HepG2 (cell line): Measurements from ENCODE around the gene MYH3. TPM values are rescaled to one million over a fixed set of nuclear protein-coding genes. Genes with fewer than 3 reads are reported as not detected.

ENCODE experiments used
- ATAC-seq: fragments of 200-7000 bp; cut with Tn5 transposase; 3 replicates; pipeline ENCODE4 v1.9.1; 2020; ENCODE audit warnings: mild to moderate bottlenecking, moderate library complexity
- BruUV-seq: library from RNA; stranded (reverse); fragments of 400-500 nt; replicated peaks from 2 replicates; lab custom pipeline; 2021; lab: Mats Ljungman, UMichigan
- CTCF ChIA-PET: fragments of 300-600 bp; formaldehyde crosslinking; extraction: SDS; loops from one replicate; lab custom pipeline; 2021; ENCODE audit warnings: low total read pairs, inconsistent platforms, low intra/inter-chr PET ratio; lab: Yijun Ruan, JAX
- POLR2A ChIA-PET: fragments of 350-600 bp; sonication (Branson Sonifier 250); formaldehyde crosslinking; loops from one replicate; lab custom pipeline; 2020; ENCODE audit warnings: antibody characterized with exemption, inconsistent platforms; lab: Yijun Ruan, JAX
- DNase-seq: peaks from one replicate; pipeline ENCODE4 v3.0.0-alpha.2; 2015; ENCODE audit warnings: low spot score
- FAIRE-seq: peaks from 3 replicates; lab custom pipeline; 2011; peaks lifted over from hg19 to GRCh38; lab: Jason Lieb, UNC
- H2AFZ ChIP-seq: one replicate; pipeline ENCODE4 v1.6.1; 2011; ENCODE audit warnings: low read length, inconsistent platforms
- H3K27ac ChIP-seq: fragments of 300-600 bp; 3 replicates; pipeline ENCODE4 v1.8.0; 2011; ENCODE audit warnings: mixed run types, mild to moderate bottlenecking, mixed read lengths, low read length, inconsistent platforms; ENCODE audit not compliant: insufficient read depth; ENCODE audit errors: extremely low read length
- H3K27me3 ChIP-seq, 2 experiments: fragments of 200-600 bp in 1 of 2; 2 replicates in 1 of 2; 3 replicates in 1 of 2; pipeline versions ENCODE4 v1.6.0 to v1.8.0; 2011; ENCODE audit warnings: low read length in 2 of 2, mild to moderate bottlenecking in 2 of 2, moderate library complexity in 2 of 2, inconsistent platforms in 1 of 2; ENCODE audit not compliant: insufficient read depth in 2 of 2, control insufficient read depth in 1 of 2
- H3K36me3 ChIP-seq, 2 experiments: fragments of 200-600 bp in 1 of 2; replicated peaks in 1 of 2; 2 replicates in 1 of 2; 3 replicates in 1 of 2; pipeline versions ENCODE4 v1.5.1 to v1.8.0; 2011; ENCODE audit warnings: low read length in 2 of 2, inconsistent platforms in 1 of 2; ENCODE audit not compliant: insufficient read depth in 2 of 2, control insufficient read depth in 1 of 2
- H3K4me1 ChIP-seq: 2 replicates; pipeline ENCODE4 v1.5.1; 2012; ENCODE audit warnings: low read length, inconsistent platforms; ENCODE audit not compliant: insufficient read depth
- H3K4me2 ChIP-seq: 2 replicates; pipeline ENCODE4 v1.6.0; 2011; ENCODE audit warnings: low read depth, low read length, inconsistent platforms
- H3K4me3 ChIP-seq, 3 experiments: fragments of 200-600 bp in 1 of 3; sonication (generic), shearing (Covaris generic) in 1 of 3; replicated peaks in 1 of 3; 2 replicates each; pipeline ENCODE4 v1.5.1; 2011 to 2016; ENCODE audit warnings: low read length in 3 of 3, inconsistent platforms in 2 of 3, low read depth in 2 of 3, mild to moderate bottlenecking in 2 of 3, control low read depth in 1 of 3, mixed read lengths in 1 of 3; ENCODE audit not compliant: insufficient read depth in 1 of 3
- H3K79me2 ChIP-seq: one replicate; pipeline ENCODE4 v1.6.1; 2011; ENCODE audit warnings: low read length, inconsistent platforms; ENCODE audit not compliant: insufficient read depth
- H3K9ac ChIP-seq: 2 replicates; pipeline ENCODE4 v1.6.0; 2011; ENCODE audit warnings: mild to moderate bottlenecking, low read depth, low read length, inconsistent platforms; ENCODE audit not compliant: insufficient read depth
- H3K9me3 ChIP-seq: 2 replicates; pipeline ENCODE4 v1.5.1; 2012; ENCODE audit warnings: mild to moderate bottlenecking, low read length
- H4K20me1 ChIP-seq: 2 replicates; pipeline ENCODE4 v1.6.0; 2011; ENCODE audit warnings: inconsistent platforms, mild to moderate bottlenecking, low read length, moderate library complexity; ENCODE audit not compliant: insufficient read depth
- BRD4 ChIP-seq: sonication (generic); formaldehyde crosslinking; IDR thresholded peaks from 2 replicates; pipeline ENCODE4 v1.4.0; 2020; ENCODE audit warnings: missing genetic modification reagents
- HNRNPK ChIP-seq: fragments of 200-400 bp; formaldehyde crosslinking; IDR thresholded peaks from 2 replicates; pipeline ENCODE4 v1.6.1; 2018; ENCODE audit warnings: low read length, low read depth, moderate library complexity, mild to moderate bottlenecking; ENCODE audit not compliant: poor library complexity, severe bottlenecking
- KAT2B ChIP-seq: fragments of 150-350 bp; IDR thresholded peaks from 2 replicates; pipeline ENCODE4 v1.6.1; 2014; ENCODE audit warnings: low read depth, low read length, borderline replicate concordance
- KDM1A ChIP-seq: IDR thresholded peaks from 2 replicates; pipeline ENCODE4 v1.6.1; 2016; ENCODE audit warnings: missing compliant biosample characterization
- POLR2A ChIP-seq, 2 experiments: IDR thresholded peaks; 2 replicates each; pipeline ENCODE4 v1.6.1; 2011; ENCODE audit warnings: low read depth in 2 of 2, low read length in 2 of 2, mild to moderate bottlenecking in 1 of 2, moderate library complexity in 1 of 2; ENCODE audit not compliant: insufficient read depth in 1 of 2
- POLR2AphosphoS2 ChIP-seq: IDR thresholded peaks from 2 replicates; pipeline ENCODE4 v1.6.1; 2011; ENCODE audit warnings: low read depth, low read length, improper control_type of control experiment
- RAD51 ChIP-seq: fragments of 450-650 bp; IDR thresholded peaks from 2 replicates; pipeline ENCODE4 v1.6.1; 2016; ENCODE audit warnings: borderline replicate concordance
- RNF219 ChIP-seq: sonication (generic); formaldehyde crosslinking; IDR thresholded peaks from 2 replicates; pipeline ENCODE4 v1.5.0; 2020; ENCODE audit warnings: mild to moderate bottlenecking, missing genetic modification reagents
- SNRNP70 ChIP-seq: fragments of 200-400 bp; formaldehyde crosslinking; IDR thresholded peaks from 2 replicates; pipeline ENCODE4 v1.6.1; 2017; ENCODE audit warnings: mild to moderate bottlenecking, low read depth, low read length, moderate library complexity
- ZBED4 ChIP-seq: sonication (generic); formaldehyde crosslinking; IDR thresholded peaks from 2 replicates; pipeline ENCODE4 v1.4.0; 2020; ENCODE audit warnings: missing genetic modification reagents, borderline replicate concordance
- ZNF552 ChIP-seq: sonication (generic); formaldehyde crosslinking; IDR thresholded peaks from 2 replicates; pipeline ENCODE4 v1.9.0; 2022; ENCODE audit warnings: missing genetic modification reagents, mild to moderate bottlenecking, borderline replicate concordance
- ZNF883 ChIP-seq: sonication (generic); formaldehyde crosslinking; IDR thresholded peaks from 2 replicates; pipeline ENCODE4 v1.5.1; 2020; ENCODE audit warnings: mild to moderate bottlenecking, missing genetic modification reagents; ENCODE audit errors: not compliant biosample characterization
- WGBS: methylation state at CpG from one replicate; pipeline ENCODE4 v1.1.6; 2017; ENCODE audit warnings: low lambda C conversion rate; 5-methylcytosine and 5-hydroxymethylcytosine counted together
- in situ Hi-C: cut with HindIII; loops from 2 replicates; pipeline ENCODE4 v1.10.0; 2017; ENCODE audit warnings: low pct_unique_long_range_greater_than_20kb; ENCODE audit not compliant: extremely low pct_ligation_motif_present
- intact Hi-C: fragments of 100-400 bp; cut with micrococcal nuclease; formaldehyde crosslinking; loops from one replicate; pipeline ENCODE4 v1.10.0; 2022; ENCODE audit not compliant: unreplicated experiment
- polyA plus RNA-seq, 8 experiments: library from polyadenylated mRNA; depleted of rRNA in 3 of 8; stranded (reverse) in 7 of 8; unstranded in 1 of 8; fragments of >200 nt; fragmentation: Illumina TruSeq in 4 of 8; extraction: Trizol in 4 of 8; gene quantifications; 2 replicates each; pipeline versions ENCODE4 v1.2.1 to v1.2.3, GENCODE V29; 2011 to 2016; ENCODE audit warnings: low read depth in 4 of 8, missing spikeins in 1 of 8, mixed read lengths in 1 of 8; ENCODE audit not compliant: insufficient read depth in 1 of 8
- total RNA-seq, 5 experiments: library from RNA; depleted of rRNA; stranded (reverse); fragments of >200 nt; fragmentation: Illumina TruSeq; extraction: Trizol; gene quantifications; 2 replicates each; pipeline ENCODE4 v1.2.3, GENCODE V29; 2016; ENCODE audit warnings: low read depth in 1 of 5
- TF ChIP-seq, protein P1 (sequence below): IDR thresholded peaks from 2 replicates; pipeline ENCODE4 v1.6.1; 2012; ENCODE audit warnings: inconsistent platforms
- TF ChIP-seq, protein P2 (sequence below): sonication (generic); formaldehyde crosslinking; IDR thresholded peaks from 2 replicates; pipeline ENCODE4 v1.4.0; 2020; ENCODE audit warnings: missing genetic modification reagents, low read depth, mild to moderate bottlenecking, borderline replicate concordance
- TF ChIP-seq, protein P3 (sequence below): sonication (generic); formaldehyde crosslinking; IDR thresholded peaks from 2 replicates; pipeline ENCODE4 v1.4.0; 2020; ENCODE audit warnings: missing genetic modification reagents, borderline replicate concordance

Gene MYH3
- total and polyA plus RNA-seq, 2 of the 13 experiments (the other 11 are each of a cell fraction or from before 2014, with no cell fraction given), result 2.5 to 4.5 TPM

DNA sequence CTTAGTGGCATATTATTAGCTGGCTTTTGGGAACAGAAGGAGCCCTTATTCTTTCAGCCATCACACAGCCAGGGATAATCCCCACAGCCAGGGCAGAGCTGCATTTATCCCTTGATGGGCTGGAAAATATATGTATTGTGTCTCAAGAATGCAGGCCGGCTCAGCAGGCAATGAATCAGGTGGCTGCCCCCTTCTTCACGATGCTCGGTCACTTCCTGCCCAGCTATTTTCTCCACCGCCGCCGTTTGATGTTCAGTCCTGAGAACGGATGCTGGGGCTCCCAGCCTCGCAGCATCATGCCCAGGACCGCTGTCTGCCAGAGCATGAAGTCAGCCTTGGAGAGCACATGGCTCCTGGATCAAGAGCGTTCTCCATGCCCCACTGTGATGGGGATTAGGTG, 4.3 kb upstream of the MYH3 start:
- ChIA-PET CTCF (no interaction called here), POLR2A (interaction anchor here (0.6 kb wide), 1 partner anchor 9 kb away, joined by 3 read pairs; no protein-coding TSS in a partner anchor)
- H3K9me3 ChIP-seq, result no peaks in the 10 kb centered on the region
- TF ChIP-seq POLR2A (IDR thresholded peaks at IDR 0.05; ENCODE audit: insufficient read depth in 1 of 2, low read depth in 2 of 2, low read length in 2 of 2), result no peak
- TF ChIP-seq, protein P1, sequence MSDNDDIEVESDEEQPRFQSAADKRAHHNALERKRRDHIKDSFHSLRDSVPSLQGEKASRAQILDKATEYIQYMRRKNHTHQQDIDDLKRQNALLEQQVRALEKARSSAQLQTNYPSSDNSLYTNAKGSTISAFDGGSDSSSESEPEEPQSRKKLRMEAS, result no peak
- no peak for TF ChIP-seq ZNF883 (CRISPR knock-in tag)
- no peak for TF ChIP-seq ZNF552 (CRISPR knock-in tag)
- no peak for TF ChIP-seq KAT2B
- no peak for TF ChIP-seq RAD51
- no peak for TF ChIP-seq HNRNPK
- TF ChIP-seq ZBED4 (CRISPR knock-in tag), result no peak
- no peak for TF ChIP-seq RNF219 (CRISPR knock-in tag)
- TF ChIP-seq POLR2AphosphoS2, result no peak
- TF ChIP-seq, protein P2, sequence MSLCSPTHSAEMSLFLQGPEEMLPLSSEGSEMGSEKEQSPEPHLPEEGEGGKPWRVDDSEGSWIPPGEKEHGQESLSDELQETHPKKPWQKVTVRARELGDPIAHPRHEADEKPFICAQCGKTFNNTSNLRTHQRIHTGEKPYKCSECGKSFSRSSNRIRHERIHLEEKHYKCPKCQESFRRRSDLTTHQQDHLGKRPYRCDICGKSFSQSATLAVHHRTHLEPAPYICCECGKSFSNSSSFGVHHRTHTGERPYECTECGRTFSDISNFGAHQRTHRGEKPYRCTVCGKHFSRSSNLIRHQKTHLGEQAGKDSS (CRISPR knock-in tag), result no peak
- TF ChIP-seq, protein P3, sequence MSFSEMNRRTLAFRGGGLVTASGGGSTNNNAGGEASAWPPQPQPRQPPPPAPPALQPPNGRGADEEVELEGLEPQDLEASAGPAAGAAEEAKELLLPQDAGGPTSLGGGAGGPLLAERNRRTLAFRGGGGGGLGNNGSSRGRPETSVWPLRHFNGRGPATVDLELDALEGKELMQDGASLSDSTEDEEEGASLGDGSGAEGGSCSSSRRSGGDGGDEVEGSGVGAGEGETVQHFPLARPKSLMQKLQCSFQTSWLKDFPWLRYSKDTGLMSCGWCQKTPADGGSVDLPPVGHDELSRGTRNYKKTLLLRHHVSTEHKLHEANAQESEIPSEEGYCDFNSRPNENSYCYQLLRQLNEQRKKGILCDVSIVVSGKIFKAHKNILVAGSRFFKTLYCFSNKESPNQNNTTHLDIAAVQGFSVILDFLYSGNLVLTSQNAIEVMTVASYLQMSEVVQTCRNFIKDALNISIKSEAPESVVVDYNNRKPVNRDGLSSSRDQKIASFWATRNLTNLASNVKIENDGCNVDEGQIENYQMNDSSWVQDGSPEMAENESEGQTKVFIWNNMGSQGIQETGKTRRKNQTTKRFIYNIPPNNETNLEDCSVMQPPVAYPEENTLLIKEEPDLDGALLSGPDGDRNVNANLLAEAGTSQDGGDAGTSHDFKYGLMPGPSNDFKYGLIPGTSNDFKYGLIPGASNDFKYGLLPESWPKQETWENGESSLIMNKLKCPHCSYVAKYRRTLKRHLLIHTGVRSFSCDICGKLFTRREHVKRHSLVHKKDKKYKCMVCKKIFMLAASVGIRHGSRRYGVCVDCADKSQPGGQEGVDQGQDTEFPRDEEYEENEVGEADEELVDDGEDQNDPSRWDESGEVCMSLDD (CRISPR knock-in tag), result no peak
- TF ChIP-seq BRD4, result no peak
- no peak for TF ChIP-seq SNRNP70
- TF ChIP-seq KDM1A (CRISPR knock-in tag), result no peak
- H4K20me1 ChIP-seq, result no peaks in the 10 kb centered on the region
- no peak overlapping the region for H3K27ac ChIP-seq
- no TSS peak for BruUV-seq
- in situ Hi-C loops, result no loop called here
- DNase-seq (no peak), FAIRE-seq (no peak), ATAC-seq (no peak)
- H3K9ac ChIP-seq, result no peak overlapping the region
- intact Hi-C loops, result no loop called here
- H2AFZ ChIP-seq, result no peak overlapping the region
- no peaks in the 10 kb centered on the region for H3K27me3 ChIP-seq
- H3K36me3 ChIP-seq, result no peaks in the 10 kb centered on the region; a peak in 3 of 5 replicates
- WGBS, result over 99% methylated on average over 10 of the region's 10 CpGs
- no peaks in the 10 kb centered on the region for H3K4me1 ChIP-seq
- H3K4me2 ChIP-seq, result no peak overlapping the region
- H3K79me2 ChIP-seq, result no peaks in the 10 kb centered on the region
- no peak overlapping the region for H3K4me3 ChIP-seq
